Muscle layer of duodenum (tissue), 2 donors: Measurements from ENCODE around the gene CSNK1E.
A peak's percentile ranks its signal among the peaks of the same experiment; 100 is the strongest.

Experiments
- H3K27ac ChIP-seq: one replicate; pipeline ENCODE4 v1.7.0; 2013; ENCODE audit warnings: mild to moderate bottlenecking, low read length
- H3K27me3 ChIP-seq: one replicate; pipeline ENCODE4 v1.7.0; 2013; ENCODE audit warnings: low read depth, mild to moderate bottlenecking, control low read depth, low read length
- H3K36me3 ChIP-seq, 2 donors: one replicate each; pipeline ENCODE4 v1.7.0; 2013; ENCODE audit warnings: low read length in 2 of 2, control low read depth in 1 of 2, mild to moderate bottlenecking in 1 of 2; ENCODE audit not compliant: insufficient read depth in 2 of 2, control insufficient read depth in 1 of 2
- H3K4me1 ChIP-seq, 2 donors: one replicate each; pipeline ENCODE4 v1.7.0; 2013; ENCODE audit warnings: low read length in 2 of 2, mild to moderate bottlenecking in 2 of 2, control low read depth in 1 of 2, moderate library complexity in 1 of 2; ENCODE audit not compliant: insufficient read depth in 2 of 2, control insufficient read depth in 1 of 2
- H3K4me3 ChIP-seq, 2 donors: one replicate each; pipeline ENCODE4 v1.7.0; 2013; ENCODE audit warnings: low read length in 2 of 2, low read depth in 1 of 2, mild to moderate bottlenecking in 1 of 2
- H3K9me3 ChIP-seq, 2 donors: one replicate each; pipeline ENCODE4 v1.7.0; 2013; ENCODE audit warnings: low read length in 2 of 2, control low read depth in 1 of 2, mild to moderate bottlenecking in 1 of 2; ENCODE audit not compliant: control insufficient read depth in 1 of 2
- donor health status: healthy.

Gene CSNK1E

DNA sequence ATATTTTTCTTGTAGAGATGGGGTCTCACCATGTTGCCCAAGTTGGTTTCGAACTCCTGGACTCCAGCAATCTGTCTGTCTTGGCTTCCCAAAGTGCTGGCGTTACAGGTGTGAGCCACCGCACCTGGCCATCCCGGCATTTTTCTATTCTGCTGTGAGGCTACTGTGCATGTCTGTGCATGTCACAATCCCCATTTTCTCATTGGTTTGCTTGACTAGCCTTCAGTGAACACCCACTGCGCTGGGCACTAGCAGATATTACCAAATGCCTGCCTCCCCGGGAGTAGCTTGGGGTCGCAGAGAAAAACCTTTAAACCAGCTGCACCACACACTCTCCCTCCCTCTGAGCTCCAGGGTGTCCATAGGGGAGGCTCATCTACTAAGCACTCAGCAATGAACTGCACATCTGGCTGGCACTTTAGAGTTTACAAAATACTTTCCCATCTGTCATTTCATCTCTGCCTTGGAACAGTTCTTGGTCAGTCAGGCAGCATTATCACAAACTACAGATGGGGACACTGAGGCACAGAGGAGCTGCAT is 4.9 kb downstream of the CSNK1E start:
- Histone ChIP-seq H3K27ac (peak overlapping the region; percentile 89), H3K27me3 (no peaks in the 10 kb centered on the region), H3K4me1 (peaks cover 21 to 75% of the 10 kb centered on the region in 2 donors), H3K36me3 (peaks cover 8 to 11% of the 10 kb centered on the region in 2 donors), H3K4me3 (no peak overlapping the region), H3K9me3 (no peaks in the 10 kb centered on the region)

DNA sequence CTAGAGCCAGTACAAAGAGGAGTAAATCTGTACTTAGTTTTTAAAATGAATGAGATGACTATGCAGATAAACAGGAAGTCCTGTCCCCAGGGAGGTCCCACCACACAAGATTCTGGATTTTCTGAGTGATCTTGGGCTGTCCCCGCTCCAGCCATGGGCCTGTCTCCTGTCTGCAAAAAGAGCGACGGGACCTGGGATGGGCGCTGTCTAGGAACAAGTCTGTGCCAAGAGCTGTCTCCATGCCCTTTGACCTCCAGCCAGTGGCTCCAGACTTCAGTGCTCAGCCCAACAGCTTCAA is 6.0 kb downstream of the CSNK1E start:
- Histone ChIP-seq H3K36me3 (peaks cover 8 to 11% of the 10 kb centered on the region in 2 donors), H3K4me1 (peaks cover 21 to 76% of the 10 kb centered on the region in 2 donors), H3K9me3 (no peaks in the 10 kb centered on the region), H3K4me3 (no peak overlapping the region), H3K27ac (peak overlapping the region; percentile 74), H3K27me3 (no peaks in the 10 kb centered on the region)

DNA sequence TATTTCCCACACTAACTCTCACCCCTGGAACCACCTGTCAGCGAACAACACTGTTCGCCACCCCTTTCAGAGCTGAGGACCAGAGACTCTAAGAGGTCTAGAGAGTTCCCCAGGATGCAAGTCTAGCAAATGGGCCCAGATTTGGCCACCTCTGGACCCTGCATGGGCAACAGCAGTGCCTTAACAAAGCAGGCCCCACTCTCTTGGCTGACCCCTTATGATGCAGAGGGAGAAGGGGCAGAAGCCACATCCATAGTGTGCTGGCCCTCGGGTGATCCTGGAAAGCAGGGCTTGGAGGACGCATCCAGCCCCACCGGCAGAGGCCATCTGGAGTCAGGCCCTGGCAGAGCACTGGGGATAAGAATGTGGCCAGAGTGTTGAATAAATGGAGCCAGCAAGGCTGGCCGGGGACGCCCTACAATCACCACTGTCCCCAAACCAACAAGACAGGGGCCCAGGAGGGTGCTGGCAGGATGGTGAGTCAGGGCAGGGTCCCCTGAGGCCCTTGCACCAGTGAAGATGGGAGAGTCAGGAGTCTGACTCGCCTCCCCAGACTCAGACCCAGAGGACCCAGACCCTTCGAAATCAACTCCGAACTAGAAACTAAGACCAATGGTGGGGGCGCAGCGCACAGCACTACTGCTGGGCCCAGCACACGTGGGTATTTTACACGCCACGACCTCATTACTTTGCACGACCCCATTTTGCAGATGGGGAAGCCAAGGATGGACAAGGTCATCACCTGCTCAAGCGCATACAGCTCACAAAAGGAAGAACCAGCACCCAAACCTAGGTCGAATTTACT is 6.5 kb downstream of the CSNK1E start:
- Histone ChIP-seq H3K36me3 (peaks cover 8 to 11% of the 10 kb centered on the region in 2 donors), H3K4me1 (peaks cover 21 to 79% of the 10 kb centered on the region in 2 donors), H3K9me3 (no peaks in the 10 kb centered on the region), H3K4me3 (no peak overlapping the region), H3K27me3 (no peaks in the 10 kb centered on the region), H3K27ac (peak overlapping the region; percentile 74)

DNA sequence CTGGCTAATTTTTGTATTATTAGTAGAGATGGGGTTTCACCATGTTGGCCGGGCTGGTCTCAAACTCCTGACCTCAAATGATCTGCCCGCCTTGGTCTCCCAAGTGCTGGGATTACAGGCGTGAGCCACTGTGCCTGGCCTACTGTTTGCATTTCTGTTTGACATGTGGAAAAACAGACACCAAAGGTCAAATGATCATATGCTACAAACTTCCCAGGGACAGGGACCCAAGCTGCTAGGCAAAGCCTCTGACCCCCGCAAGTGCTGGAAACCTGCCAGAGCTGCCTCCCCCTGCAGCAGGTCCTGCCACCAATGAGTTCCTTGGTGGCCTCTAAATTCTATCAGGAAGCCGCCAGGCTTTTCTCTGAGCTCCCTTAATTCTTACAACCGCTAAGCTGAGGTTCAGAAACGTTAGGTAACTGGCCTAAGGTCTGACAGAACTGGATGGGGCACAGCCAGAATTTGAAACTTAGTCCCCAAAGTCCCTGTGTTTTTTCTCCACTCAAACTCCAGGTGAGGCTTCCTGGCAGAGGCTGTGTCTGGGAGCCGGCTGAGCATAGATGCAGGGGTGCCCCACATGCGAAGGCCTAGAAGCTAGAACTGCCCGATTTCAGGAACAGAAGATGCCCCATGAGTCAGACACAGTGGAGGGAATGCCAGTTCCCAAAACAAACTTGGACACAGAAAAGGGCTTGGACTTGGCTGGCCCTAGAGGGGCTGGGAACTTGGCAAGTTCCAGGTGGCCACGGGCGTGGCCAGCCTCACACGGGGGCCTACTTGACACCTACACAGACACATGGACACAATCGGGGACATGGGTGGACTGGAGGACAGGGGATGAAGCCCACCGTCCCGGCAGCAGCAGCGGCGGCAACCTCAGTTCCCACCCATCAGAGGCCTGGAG is 7.4 kb downstream of the CSNK1E start:
- H3K9me3 ChIP-seq: no peaks in the 10 kb centered on the region
- no peak overlapping the region for H3K4me3 ChIP-seq
- H3K36me3 ChIP-seq: peaks cover 8 to 11% of the 10 kb centered on the region in 2 donors
- H3K27ac ChIP-seq: peak overlapping the region; percentile 74
- no peaks in the 10 kb centered on the region for H3K27me3 ChIP-seq
- peaks cover 21 to 79% of the 10 kb centered on the region in 2 donors for H3K4me1 ChIP-seq

DNA sequence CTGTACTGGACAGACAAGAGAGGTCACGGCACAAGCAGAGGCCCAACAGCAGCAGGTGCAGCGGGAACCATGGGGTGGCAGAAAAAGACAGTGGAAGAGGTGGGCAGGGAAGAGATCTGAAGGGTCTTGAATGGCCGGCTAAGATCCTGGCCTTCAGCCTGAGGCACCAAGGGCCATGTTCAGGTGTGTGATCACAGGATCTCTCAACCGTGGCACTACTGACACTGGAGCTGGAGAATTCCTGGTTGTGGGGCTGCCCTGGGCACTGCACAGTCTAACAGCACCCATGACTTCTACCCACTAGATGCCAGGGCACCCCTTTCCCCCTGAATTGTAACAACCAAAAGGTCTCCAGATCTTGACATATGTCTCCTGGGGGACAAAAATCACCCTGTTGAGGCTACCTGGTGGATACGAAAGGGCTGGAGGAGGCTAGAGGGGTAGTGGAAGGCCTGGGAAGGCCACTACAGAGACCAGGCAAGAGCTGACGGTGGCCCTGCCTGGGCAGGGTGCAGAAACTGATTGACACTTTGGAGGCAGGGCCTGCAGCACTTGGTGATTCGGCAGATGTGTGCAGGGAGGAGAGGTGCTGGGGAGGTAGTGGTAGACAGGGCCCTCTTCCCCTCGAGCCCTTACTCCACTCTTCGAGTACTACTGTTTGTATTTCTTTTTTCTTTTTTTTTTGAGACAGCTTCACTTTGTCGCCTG is 8.3 kb downstream of the CSNK1E start:
- H3K36me3 ChIP-seq: peaks cover 8 to 11% of the 10 kb centered on the region in 2 donors
- H3K27me3 ChIP-seq: no peaks in the 10 kb centered on the region
- H3K9me3 ChIP-seq: no peaks in the 10 kb centered on the region
- no peak overlapping the region for H3K4me3 ChIP-seq
- H3K27ac ChIP-seq: no peak overlapping the region
- H3K4me1 ChIP-seq: peaks cover 28 to 79% of the 10 kb centered on the region in 2 donors

DNA sequence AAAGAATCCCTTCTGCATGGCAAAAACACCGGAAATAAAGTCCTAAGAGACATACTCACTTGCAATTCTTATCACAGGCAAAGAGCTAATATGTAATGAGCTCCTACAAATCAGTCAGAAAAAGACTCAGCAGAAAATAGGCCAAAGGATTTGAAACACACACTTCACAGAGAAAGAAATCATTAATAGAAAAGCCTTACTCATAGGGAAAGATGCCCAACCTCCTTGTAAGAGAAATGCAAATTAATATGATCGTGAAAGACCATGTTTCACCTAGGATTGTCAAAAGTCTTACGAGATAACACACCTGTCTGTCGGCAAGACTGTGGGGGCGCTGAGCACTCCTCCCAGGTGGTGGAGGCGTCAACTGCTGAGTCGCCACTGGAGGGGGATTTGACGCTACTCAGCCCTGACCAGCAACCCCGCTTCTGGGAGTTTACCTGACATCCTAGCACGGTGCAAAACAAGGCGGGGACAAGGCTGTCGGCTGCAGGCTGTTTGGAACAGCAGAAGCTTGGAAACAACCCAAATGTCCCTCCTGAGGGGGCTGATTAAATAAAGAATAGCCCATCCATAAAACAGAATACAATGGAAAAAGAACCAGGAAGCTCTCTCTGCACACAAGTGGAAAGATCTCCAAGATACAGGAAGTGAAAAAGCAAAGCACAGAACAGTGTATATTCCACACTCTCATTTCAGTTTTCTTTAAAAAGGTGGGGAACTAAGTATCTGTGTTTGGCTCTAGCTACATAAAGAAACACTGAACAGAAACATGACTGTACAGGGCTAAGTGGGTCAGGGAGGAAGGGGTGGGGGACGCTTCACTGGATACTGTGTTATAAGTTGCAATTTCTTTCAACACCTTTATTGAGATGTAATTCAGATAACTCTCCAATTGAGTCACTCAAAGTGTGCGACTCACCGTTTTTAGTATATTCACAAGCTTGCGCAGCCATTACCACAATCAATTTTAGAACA is 11.5 kb downstream of the CSNK1E start:
- no peak overlapping the region for H3K4me3 ChIP-seq

DNA sequence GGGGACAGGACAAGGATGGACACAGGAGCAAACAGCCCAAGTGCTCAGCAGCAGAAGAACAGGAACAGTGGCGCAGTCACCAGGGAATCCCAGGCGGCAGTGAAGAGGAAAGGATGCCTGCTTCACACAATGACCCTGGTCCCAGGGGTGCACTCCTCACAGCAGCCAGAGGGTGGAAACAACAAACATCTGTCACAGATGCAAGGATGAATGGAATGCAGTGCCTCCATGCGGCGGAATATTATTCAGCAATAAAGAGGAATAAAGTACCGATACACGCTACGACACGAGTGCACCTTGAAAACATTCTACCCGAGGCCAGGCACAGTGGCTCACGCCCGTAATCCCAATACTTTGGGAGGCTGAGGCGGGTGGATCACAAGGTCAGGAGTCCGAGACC is 12.7 kb downstream of the CSNK1E start:
- H3K27ac ChIP-seq: no peak overlapping the region
- no peaks in the 10 kb centered on the region for H3K27me3 ChIP-seq
- H3K4me1 ChIP-seq: peaks cover 10 to 46% of the 10 kb centered on the region in 2 donors
- H3K36me3 ChIP-seq: peaks cover 31 to 36% of the 10 kb centered on the region in 2 donors
- no peaks in the 10 kb centered on the region for H3K9me3 ChIP-seq
- H3K4me3 ChIP-seq: no peak overlapping the region

More for the DNA sequence above, 11.5 kb downstream of the CSNK1E start:
- H3K27ac ChIP-seq: peak overlapping the region; percentile 50
- H3K27me3 ChIP-seq: no peaks in the 10 kb centered on the region
- H3K4me1 ChIP-seq: peaks cover 21 to 59% of the 10 kb centered on the region in 2 donors
- H3K36me3 ChIP-seq: peaks cover 18 to 27% of the 10 kb centered on the region in 2 donors
- H3K9me3 ChIP-seq: no peaks in the 10 kb centered on the region

DNA sequence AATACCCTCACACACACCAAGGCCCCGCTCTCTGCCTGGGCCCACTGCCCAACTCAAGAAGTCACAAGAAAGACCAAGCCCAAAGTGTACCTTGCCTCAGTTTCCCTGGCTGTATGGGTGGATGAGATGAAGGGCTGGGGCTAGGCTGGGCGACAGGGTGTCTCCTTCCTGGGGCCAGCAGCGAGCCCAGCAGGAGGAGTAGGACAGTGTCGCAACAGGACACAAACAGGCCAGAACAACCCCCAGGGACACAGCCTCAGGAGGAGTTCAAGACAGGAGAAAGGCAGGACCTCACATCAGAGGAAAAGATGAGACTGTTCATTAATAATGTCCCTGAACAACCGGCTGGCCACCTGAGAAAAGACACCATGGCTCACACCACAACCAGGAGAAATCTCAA is 13.3 kb downstream of the CSNK1E start:
- Histone ChIP-seq H3K4me3 (no peak overlapping the region), H3K9me3 (no peaks in the 10 kb centered on the region), H3K27ac (no peak overlapping the region), H3K4me1 (peaks cover 9 to 41% of the 10 kb centered on the region in 2 donors), H3K36me3 (peaks cover 36 to 39% of the 10 kb centered on the region in 2 donors), H3K27me3 (no peaks in the 10 kb centered on the region)

DNA sequence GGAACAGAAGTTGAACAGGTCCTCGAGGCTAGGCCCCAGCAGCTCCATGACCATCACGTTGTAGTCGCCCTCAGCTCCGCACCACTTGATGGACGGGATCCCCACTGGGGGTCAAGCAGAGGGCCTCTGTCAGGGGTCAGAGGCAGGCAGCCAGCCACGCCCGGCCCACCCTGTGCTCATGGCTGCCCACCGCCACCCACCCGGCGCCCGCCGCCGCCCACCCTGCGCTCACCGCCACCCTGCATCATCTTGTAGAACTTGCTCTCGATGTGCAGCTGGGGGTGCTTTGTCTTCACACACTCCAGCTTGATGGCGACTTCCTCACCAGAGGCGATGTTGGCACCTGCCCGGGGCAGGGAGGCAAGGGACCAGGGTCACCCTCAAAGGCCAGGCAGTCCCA is 14.3 kb downstream of the CSNK1E start:
- no peak overlapping the region for H3K4me3 ChIP-seq
- no peak overlapping the region for H3K27ac ChIP-seq
- H3K4me1 ChIP-seq: peaks cover 9 to 34% of the 10 kb centered on the region in 2 donors
- H3K36me3 ChIP-seq: peaks cover 37 to 47% of the 10 kb centered on the region in 2 donors
- H3K27me3 ChIP-seq: no peaks in the 10 kb centered on the region
- H3K9me3 ChIP-seq: no peaks in the 10 kb centered on the region

DNA sequence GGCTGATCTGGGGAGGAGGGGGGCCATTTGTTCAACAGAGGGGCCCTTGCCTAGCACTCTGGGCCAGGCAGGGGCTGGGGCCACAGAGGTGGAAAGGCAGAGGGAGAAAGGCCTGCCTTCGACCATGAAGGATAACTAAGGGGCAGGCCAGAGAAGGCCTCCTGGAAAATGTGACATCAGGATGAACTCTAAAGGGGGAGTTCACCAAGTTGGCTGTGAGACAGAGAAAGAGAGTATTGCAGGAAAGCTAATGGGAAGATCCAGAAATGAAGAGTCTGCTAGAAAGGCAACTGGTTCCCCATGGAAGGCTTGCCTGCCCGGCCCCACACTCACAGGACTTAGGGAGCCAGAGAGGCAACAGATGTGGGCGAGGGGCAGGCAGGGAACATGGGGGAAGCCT is 16.3 kb downstream of the CSNK1E start:
- Histone ChIP-seq H3K4me1 (peaks cover 9 to 30% of the 10 kb centered on the region in 2 donors), H3K27ac (no peak overlapping the region), H3K36me3 (peaks cover 55 to 67% of the 10 kb centered on the region in 2 donors)

More for the DNA sequence above, 16.3 kb downstream of the CSNK1E start:
- Histone ChIP-seq H3K27me3 (no peaks in the 10 kb centered on the region), H3K9me3 (no peaks in the 10 kb centered on the region), H3K4me3 (no peak overlapping the region)
